Measurements from ENCODE around the gene ARHGAP24.
"Not testable (repeated sequence)": the region's sequence is repeated elsewhere in the genome, so short reads cannot be mapped to it uniquely, and the experiment has no call there.

ARHGAP24 gene

GRCh38 chr4:85909851-85910250 is 434.9 kb downstream of the ARHGAP24 start:
- DNase-seq = peak in 5 of 56 donors; percentile 8 to 24 (median 13)

DNA sequence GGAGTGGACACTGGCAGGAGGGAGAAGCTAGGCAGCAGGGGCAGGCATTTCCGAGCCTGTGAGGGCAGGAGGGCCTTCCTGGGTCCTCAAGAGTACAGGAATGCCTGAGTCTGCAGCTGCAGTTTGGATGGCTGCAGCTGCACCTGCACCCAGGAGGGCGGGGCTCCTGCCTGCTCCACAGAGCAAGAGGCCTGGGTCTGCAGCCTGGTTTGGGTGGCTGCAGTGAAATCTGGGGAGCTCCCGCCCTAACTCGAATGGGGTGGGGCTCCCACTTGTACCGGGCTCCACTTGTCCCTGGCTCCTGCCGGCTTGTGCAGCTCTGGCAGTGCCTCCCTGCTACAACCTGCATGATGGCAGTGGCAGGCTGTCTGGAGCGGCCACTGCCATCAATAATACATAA is 436.0 kb downstream of the ARHGAP24 start:
- no peak for DNase-seq

DNA sequence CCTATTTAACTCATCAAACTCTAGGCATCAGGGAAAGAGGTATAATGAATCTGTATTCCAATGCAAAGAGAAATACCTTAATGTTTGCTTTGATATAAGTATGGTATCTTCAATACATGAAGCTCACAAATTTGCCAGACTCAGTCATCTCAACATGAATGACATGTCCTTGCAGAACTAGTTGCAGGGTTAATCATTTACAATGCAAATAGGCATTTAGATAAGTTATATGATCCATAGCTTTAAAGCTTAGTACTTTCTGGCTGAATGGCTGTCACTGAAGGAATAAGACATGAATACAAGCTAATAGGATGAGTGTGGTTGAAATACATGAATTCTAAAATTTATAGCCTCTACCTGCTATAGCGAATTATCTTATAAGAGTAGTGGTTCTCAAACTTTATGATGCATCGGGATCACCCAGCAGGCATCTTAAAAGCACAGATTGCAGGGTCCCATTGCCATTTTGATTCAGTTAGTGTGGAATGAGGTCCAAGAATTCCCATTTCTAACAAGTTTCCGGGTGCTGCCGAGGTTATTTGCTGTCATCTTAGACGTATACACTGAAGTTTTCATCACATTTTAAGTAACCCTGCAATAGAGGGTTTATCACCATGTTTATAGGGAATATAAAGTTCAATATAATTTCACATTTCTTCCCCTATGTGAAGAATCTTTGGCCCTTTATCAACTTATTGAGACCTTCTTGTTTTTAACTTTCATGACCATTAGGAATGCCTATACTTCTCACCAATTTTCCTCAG is 439.2 kb downstream of the ARHGAP24 start:
- no peak for DNase-seq

DNA sequence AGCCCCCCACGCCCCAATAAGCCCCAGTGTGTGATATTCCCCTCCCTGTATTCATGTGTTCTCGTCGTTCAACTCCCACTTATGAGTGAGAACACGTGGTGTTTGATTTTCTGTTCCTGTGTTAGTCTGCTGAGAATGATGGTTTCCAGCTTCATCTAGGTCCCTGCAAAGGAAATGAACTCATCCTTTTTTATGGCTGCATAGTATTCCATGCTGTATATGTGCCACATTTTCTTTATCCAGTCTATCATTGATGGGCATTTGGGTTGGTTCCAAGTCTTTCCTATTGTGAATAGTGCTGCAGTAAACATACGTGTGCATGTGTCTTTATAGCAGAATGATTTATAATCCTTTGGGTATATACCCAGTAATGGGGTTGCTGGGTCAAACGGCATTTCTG is 440.6 kb downstream of the ARHGAP24 start:
- DNase-seq = not testable (repeated sequence)

- DNase-seq = no peak
Measured at GRCh38 chr4:85919200-85919887, 444.4 kb downstream of the ARHGAP24 start.

GRCh38 chr4:85925071-85925470 is 450.1 kb downstream of the ARHGAP24 start:
- DNase-seq = no peak

GRCh38 chr4:85928775-85929591 is 454.0 kb downstream of the ARHGAP24 start:
- DNase-seq = no peak

- DNase-seq = peak in 2 of 56 donors; percentile 4 to 5
Measured at GRCh38 chr4:85929961-85930665, 455.2 kb downstream of the ARHGAP24 start.

GRCh38 chr4:85932500-85933290 is 457.7 kb downstream of the ARHGAP24 start:
- peak in 3 of 56 donors; percentile 2 to 19 (median 15) for DNase-seq

GRCh38 chr4:85933291-85933640 is 458.3 kb downstream of the ARHGAP24 start:
- DNase-seq = no peak

- no peak for DNase-seq
Measured at GRCh38 chr4:85937507-85937906, 462.6 kb downstream of the ARHGAP24 start.

DNA sequence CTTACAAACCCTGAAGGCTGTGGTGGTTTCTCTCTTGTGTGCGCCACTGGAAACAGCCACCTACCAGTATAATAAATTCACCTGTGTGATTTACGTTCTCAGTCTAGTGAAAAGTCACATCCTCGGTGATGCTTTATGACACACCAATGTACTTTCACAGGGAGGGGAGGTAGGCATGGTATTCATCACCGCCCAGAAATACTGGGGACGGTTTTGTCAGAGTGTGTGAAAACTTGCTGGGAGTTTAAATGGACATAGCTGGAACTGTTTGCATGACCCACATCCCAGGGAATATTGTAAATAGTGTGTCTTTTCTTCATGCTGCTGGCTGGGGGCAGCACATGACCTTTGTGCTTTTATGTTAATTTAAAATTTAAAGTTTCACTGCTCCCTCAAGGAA is 463.1 kb downstream of the ARHGAP24 start:
- no peak for DNase-seq

GRCh38 chr4:85938902-85939301 is 464.0 kb downstream of the ARHGAP24 start:
- DNase-seq = no peak

GRCh38 chr4:85939595-85939994 is 464.6 kb downstream of the ARHGAP24 start:
- DNase-seq = no peak

- no peak for DNase-seq
Measured at GRCh38 chr4:85940151-85940550, 465.2 kb downstream of the ARHGAP24 start.

- no peak for DNase-seq
Measured at GRCh38 chr4:85942107-85942506, 467.2 kb downstream of the ARHGAP24 start.

DNA sequence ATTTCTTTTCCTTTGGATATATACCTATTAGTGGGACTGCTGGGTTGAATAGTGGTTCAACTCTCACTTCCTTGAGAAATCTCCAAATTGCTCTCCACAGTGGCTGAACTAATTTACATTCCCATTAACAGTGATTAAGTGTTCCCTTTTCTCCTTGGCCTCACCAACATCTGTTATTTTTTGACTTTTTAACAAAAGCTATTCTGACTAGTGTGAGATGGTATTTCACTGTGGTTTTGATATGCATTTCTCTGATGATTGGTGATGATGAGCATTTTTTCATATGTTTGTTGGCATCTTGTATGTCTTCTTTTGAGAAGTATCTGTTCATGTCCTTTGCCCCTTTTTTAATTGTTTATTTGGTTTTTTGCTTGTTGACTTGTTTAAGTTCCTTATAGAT is 471.9 kb downstream of the ARHGAP24 start:
- DNase-seq = no peak

GRCh38 chr4:85951099-85951498 is 476.1 kb downstream of the ARHGAP24 start:
- DNase-seq = no peak

GRCh38 chr4:85952528-85952927 is 477.6 kb downstream of the ARHGAP24 start:
- DNase-seq = no peak

- no peak for DNase-seq
Measured at GRCh38 chr4:85952972-85953650, 478.2 kb downstream of the ARHGAP24 start.
